Coronary artery (tissue), 2 donors: Measurements from ENCODE around the gene HACL1.
"Not testable (repeated sequence)": the region's sequence is repeated elsewhere in the genome, so short reads cannot be mapped to it uniquely, and the experiment has no call there.

Experiments used
- DNase-seq: peaks from one replicate; pipeline ENCODE4 v3.0.0-alpha.2; 2017; ENCODE audit warnings: low spot score
- H3K27ac ChIP-seq, 2 donors: fragments of 200-600 bp; sonication (generic); one replicate each; pipeline ENCODE4 v1.5.1; 2016 to 2019
- H3K4me3 ChIP-seq: fragments of 200-600 bp; sonication (generic); 2 replicates; pipeline ENCODE4 v1.5.1; 2016; ENCODE audit warnings: mild to moderate bottlenecking, moderate library complexity
- CTCF ChIP-seq: fragments of 200-600 bp; sonication (generic); IDR thresholded peaks from one replicate; pipeline ENCODE4 v1.5.1; 2019; ENCODE audit warnings: antibody characterized with exemption

The HACL1 gene

GRCh38 chr3:15629860-15630597, 28.7 kb upstream of the HACL1 start:
- DNase-seq: no peak
- peak; percentile 41 for TF ChIP-seq CTCF
- Histone ChIP-seq H3K4me3 (peak overlapping the region; percentile 59), H3K27ac (peak overlapping the region in 1 of 2 donors; percentile 0)

- Histone ChIP-seq H3K4me3 (no peak overlapping the region), H3K27ac (no peak overlapping the region)
- no peak for DNase-seq
- TF ChIP-seq CTCF: no peak
Measured at GRCh38 chr3:15628967-15629366, 27.6 kb upstream of the HACL1 start.

- DNase-seq: no peak
- Histone ChIP-seq H3K27ac (no peak overlapping the region), H3K4me3 (no peak overlapping the region)
- TF ChIP-seq CTCF: no peak
Measured at GRCh38 chr3:15623535-15624440, 22.4 kb upstream of the HACL1 start.

- H3K4me3 ChIP-seq, DNase-seq, H3K27ac ChIP-seq: not testable (repeated sequence)
Measured at GRCh38 chr3:15619659-15620464, 18.5 kb upstream of the HACL1 start.

GRCh38 chr3:15616053-15616452, 14.7 kb upstream of the HACL1 start:
- H3K4me3 ChIP-seq: no peak overlapping the region
- DNase-seq: no peak
- H3K27ac ChIP-seq: no peak overlapping the region
- no peak for TF ChIP-seq CTCF

- H3K27ac ChIP-seq: no peak overlapping the region
- TF ChIP-seq CTCF: no peak
- no peak overlapping the region for H3K4me3 ChIP-seq
- no peak for DNase-seq
Measured at GRCh38 chr3:15614958-15615357, 13.6 kb upstream of the HACL1 start.

GRCh38 chr3:15612001-15612400, 10.6 kb upstream of the HACL1 start:
- no peak for DNase-seq
- no peak for TF ChIP-seq CTCF
- Histone ChIP-seq H3K4me3 (no peak overlapping the region), H3K27ac (no peak overlapping the region)
